Transverse colon (tissue), 4 donors: ENCODE data around the gene PDE8A. TPM values are rescaled to one million over a fixed set of nuclear protein-coding genes. Genes with fewer than 3 reads are reported as not detected.

ENCODE experiments used
- DNase-seq: peaks from one replicate; pipeline ENCODE4 v3.0.0-alpha.2; 2019
- H3K27ac ChIP-seq, 4 donors: fragments of 200-600 bp; sonication (generic); 2 replicates each; pipeline ENCODE4 v1.5.1; 2016 to 2018; ENCODE audit warnings: inconsistent platforms in 4 of 4
- H3K27me3 ChIP-seq: fragments of 200-600 bp; sonication (generic); 2 replicates; pipeline ENCODE4 v1.5.1; 2017; ENCODE audit warnings: inconsistent platforms
- H3K36me3 ChIP-seq, 4 donors: fragments of 200-600 bp; sonication (generic); 2 replicates each; pipeline ENCODE4 v1.5.1; 2017 to 2019; ENCODE audit warnings: inconsistent platforms in 4 of 4
- H3K4me1 ChIP-seq, 4 donors: fragments of 200-600 bp; sonication (generic); 2 replicates each; pipeline ENCODE4 v1.5.1; 2017 to 2020; ENCODE audit warnings: inconsistent platforms in 4 of 4
- H3K4me3 ChIP-seq, 4 donors: fragments of 200-600 bp; sonication (generic); 1 replicate in 1 of 4; 2 replicates in 3 of 4; pipeline versions ENCODE4 v1.5.1 to v1.6.1; 2017 to 2019; ENCODE audit warnings: inconsistent platforms in 4 of 4
- H3K9me3 ChIP-seq, 2 donors: fragments of 200-600 bp; sonication (generic); 2 replicates each; pipeline ENCODE4 v1.5.1; 2017 to 2019; ENCODE audit warnings: inconsistent platforms in 2 of 2
- CTCF ChIP-seq, 5 experiments: fragments of 200-600 bp in 3 of 5; fragments of 450-650 bp in 2 of 5; sonication (generic) in 3 of 5; IDR thresholded peaks; 1 replicate in 2 of 5; 2 replicates in 3 of 5; pipeline ENCODE4 v1.5.1; 2016 to 2017; ENCODE audit warnings: antibody characterized with exemption in 5 of 5, inconsistent platforms in 3 of 5, mild to moderate bottlenecking in 2 of 5, moderate library complexity in 1 of 5
- EP300 ChIP-seq: sonication (generic); formaldehyde crosslinking; IDR thresholded peaks from one replicate; pipeline ENCODE4 v1.6.1; 2017; ENCODE audit warnings: antibody characterized with exemption, low read depth
- POLR2A ChIP-seq: fragments of 450-650 bp; IDR thresholded peaks from one replicate; pipeline ENCODE4 v1.6.1; 2016; ENCODE audit warnings: antibody characterized with exemption, mild to moderate bottlenecking, moderate library complexity
- POLR2AphosphoS5 ChIP-seq, 3 donors: sonication (generic); formaldehyde crosslinking; IDR thresholded peaks; one replicate each; pipeline ENCODE4 v1.6.1; 2016; ENCODE audit warnings: antibody characterized with exemption in 3 of 3
- WGBS, 2 donors: methylation state at CpG; one replicate each; pipeline ENCODE4 v1.1.5; 2018; ENCODE audit warnings: low coverage in 1 of 2; 5-methylcytosine and 5-hydroxymethylcytosine counted together
- in situ Hi-C, 4 donors: fragments of 200-750 bp; cut with MboI; loops; one replicate each; pipeline versions ENCODE4 v1.15.0 to v1.15.1; 2017; ENCODE audit warnings: low sequenced_read_pairs in 3 of 4, low pct_ligation_motif_present in 1 of 4, low pct_unique_long_range_greater_than_20kb in 1 of 4
- intact Hi-C: fragments of 100-400 bp; cut with DNase I; formaldehyde crosslinking; loops from one replicate; pipeline ENCODE4 v1.15.1; 2023; ENCODE audit warnings: low total_unique reads
- total RNA-seq, 4 donors: library from RNA; depleted of rRNA; stranded (reverse); fragments of >200 nt; gene quantifications; one replicate each; pipeline ENCODE4 v1.1.0, GENCODE V29; 2016

The PDE8A gene, protein sequence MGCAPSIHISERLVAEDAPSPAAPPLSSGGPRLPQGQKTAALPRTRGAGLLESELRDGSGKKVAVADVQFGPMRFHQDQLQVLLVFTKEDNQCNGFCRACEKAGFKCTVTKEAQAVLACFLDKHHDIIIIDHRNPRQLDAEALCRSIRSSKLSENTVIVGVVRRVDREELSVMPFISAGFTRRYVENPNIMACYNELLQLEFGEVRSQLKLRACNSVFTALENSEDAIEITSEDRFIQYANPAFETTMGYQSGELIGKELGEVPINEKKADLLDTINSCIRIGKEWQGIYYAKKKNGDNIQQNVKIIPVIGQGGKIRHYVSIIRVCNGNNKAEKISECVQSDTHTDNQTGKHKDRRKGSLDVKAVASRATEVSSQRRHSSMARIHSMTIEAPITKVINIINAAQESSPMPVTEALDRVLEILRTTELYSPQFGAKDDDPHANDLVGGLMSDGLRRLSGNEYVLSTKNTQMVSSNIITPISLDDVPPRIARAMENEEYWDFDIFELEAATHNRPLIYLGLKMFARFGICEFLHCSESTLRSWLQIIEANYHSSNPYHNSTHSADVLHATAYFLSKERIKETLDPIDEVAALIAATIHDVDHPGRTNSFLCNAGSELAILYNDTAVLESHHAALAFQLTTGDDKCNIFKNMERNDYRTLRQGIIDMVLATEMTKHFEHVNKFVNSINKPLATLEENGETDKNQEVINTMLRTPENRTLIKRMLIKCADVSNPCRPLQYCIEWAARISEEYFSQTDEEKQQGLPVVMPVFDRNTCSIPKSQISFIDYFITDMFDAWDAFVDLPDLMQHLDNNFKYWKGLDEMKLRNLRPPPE
- total RNA-seq = 100 to 1,000 TPM; 115 to 188 (median 165) TPM

GRCh38 chr15:84981711-84982300 is at the start of gene PDE8A:
Gene PDE8A (plus strand): TSS chr15:84981856. CDS start chr15:84982163, 307 bp downstream.
- 0% methylated on average over 2 to 52 of the region's 95 CpGs for WGBS, 2 donors
- H3K4me3 ChIP-seq = peak within 1 kb of the TSS; percentile 89 to 96 (median 93)
- peak within 1 kb of the TSS; percentile 97 to 98 (median 97) for H3K27ac ChIP-seq
- intact Hi-C loops = loop anchor here (2.0 kb wide), 1 partner anchor 61 kb away; no protein-coding TSS in a partner anchor
- no peaks in the 10 kb centered on the region for H3K36me3 ChIP-seq
- DNase-seq = peak; percentile 63
- peaks cover 3 to 51% (median 36%) of the 10 kb centered on the region in 4 donors for H3K4me1 ChIP-seq
- no peak for TF ChIP-seq CTCF (IDR thresholded peaks at IDR 0.05)
- H3K9me3 ChIP-seq = no peaks in the 10 kb centered on the region
- in situ Hi-C loops = no loop called here
- H3K27me3 ChIP-seq = no peaks in the 10 kb centered on the region

- 66 to 78% methylated on average over 2 to 20 of the region's 21 CpGs for WGBS, 2 donors
Measured at GRCh38 chr15:84934942-84935729, 46.5 kb upstream of the PDE8A start.

DNA sequence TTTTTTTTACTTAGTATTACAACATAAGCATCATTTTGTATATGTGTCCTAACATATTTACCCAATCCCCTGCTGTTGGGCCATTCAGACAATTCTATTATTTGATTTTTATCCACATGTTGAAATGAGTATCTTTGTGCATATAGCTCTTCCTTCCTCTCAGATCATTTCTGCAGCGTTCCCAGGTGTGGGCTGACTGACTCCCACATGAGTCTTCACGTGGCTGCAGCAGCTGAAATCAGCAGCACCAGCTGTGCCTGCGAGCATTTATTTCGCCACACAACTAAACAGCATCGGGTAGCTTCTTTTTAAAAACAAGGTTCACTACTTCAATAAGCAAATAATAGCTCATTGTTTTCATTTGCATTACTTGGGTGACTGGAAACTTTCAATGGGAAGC is 44.5 kb upstream of the PDE8A start:
- H3K9me3 ChIP-seq = no peaks in the 10 kb centered on the region
- no peak overlapping the region for H3K27ac ChIP-seq
- no peaks in the 10 kb centered on the region for H3K27me3 ChIP-seq
- TF ChIP-seq POLR2A (no peak), CTCF (IDR thresholded peaks at IDR 0.05) (no peak), POLR2AphosphoS5 (IDR thresholded peaks at IDR 0.05) (no peak), EP300 (no peak)
- intact Hi-C loops = no loop called here
- in situ Hi-C loops = no loop called here
- 62 to 80% methylated on average over 4 to 5 of the region's 5 CpGs for WGBS, 2 donors
- H3K4me1 ChIP-seq = no peaks in the 10 kb centered on the region
- no peak for DNase-seq
- no peak overlapping the region for H3K4me3 ChIP-seq
- H3K36me3 ChIP-seq = no peaks in the 10 kb centered on the region

More at GRCh38 chr15:84934942-84935729, 46.5 kb upstream of the PDE8A start:
- no peak for DNase-seq
- TF ChIP-seq POLR2A = no peak
- no peak for TF ChIP-seq CTCF (IDR thresholded peaks at IDR 0.05)
- no peak for TF ChIP-seq EP300
- TF ChIP-seq POLR2AphosphoS5 (IDR thresholded peaks at IDR 0.05) = no peak
- Histone ChIP-seq H3K4me3 (no peak overlapping the region), H3K36me3 (no peaks in the 10 kb centered on the region), H3K27me3 (no peaks in the 10 kb centered on the region), H3K4me1 (no peaks in the 10 kb centered on the region), H3K9me3 (no peaks in the 10 kb centered on the region), H3K27ac (no peak overlapping the region)
- in situ Hi-C loops (no loop called here), intact Hi-C loops (no loop called here)
